HepG2 (cell line): ENCODE data around the gene PIGL. TPM values are rescaled to one million over a fixed set of nuclear protein-coding genes. Genes with fewer than 3 reads are reported as not detected.

ENCODE experiments used
- ARHGAP35 ChIP-seq: sonication (generic); formaldehyde crosslinking; IDR thresholded peaks from 2 replicates; pipeline ENCODE4 v1.9.0; 2022; ENCODE audit warnings: mild to moderate bottlenecking, inconsistent platforms, moderate library complexity, missing genetic modification reagents, borderline replicate concordance
- E2F5 ChIP-seq: sonication (generic); formaldehyde crosslinking; conservative IDR thresholded peaks from 2 replicates; pipeline ENCODE4 v1.4.0; 2020; ENCODE audit warnings: missing genetic modification reagents
- FIP1L1 ChIP-seq: fragments of 200-400 bp; formaldehyde crosslinking; IDR thresholded peaks from 2 replicates; pipeline ENCODE4 v1.6.1; 2018; ENCODE audit warnings: low read depth, mild to moderate bottlenecking, low read length, moderate library complexity, borderline replicate concordance; ENCODE audit not compliant: insufficient read depth
- HNRNPUL1 ChIP-seq: fragments of 200-400 bp; formaldehyde crosslinking; IDR thresholded peaks from 2 replicates; pipeline ENCODE4 v1.6.1; 2017; ENCODE audit warnings: low read depth, mild to moderate bottlenecking, low read length, moderate library complexity
- KDM2A ChIP-seq: sonication (generic); formaldehyde crosslinking; IDR thresholded peaks from 2 replicates; pipeline ENCODE4 v1.4.0; 2020; ENCODE audit warnings: low read depth, missing genetic modification reagents, borderline replicate concordance
- KLF13 ChIP-seq: sonication (generic); formaldehyde crosslinking; IDR thresholded peaks from 2 replicates; pipeline ENCODE4 v1.4.0; 2020; ENCODE audit warnings: mild to moderate bottlenecking, missing genetic modification reagents
- MIXL1 ChIP-seq: IDR thresholded peaks from 2 replicates; pipeline ENCODE4 v1.6.1; 2016
- MNT ChIP-seq: fragments of 450-650 bp; IDR thresholded peaks from 2 replicates; pipeline ENCODE4 v1.6.1; 2016
- NFKB2 ChIP-seq: sonication (generic); formaldehyde crosslinking; IDR thresholded peaks from 2 replicates; pipeline ENCODE4 v1.4.0; 2020; ENCODE audit warnings: missing genetic modification reagents, borderline replicate concordance
- NRL ChIP-seq: sonication (generic); formaldehyde crosslinking; IDR thresholded peaks from 2 replicates; pipeline ENCODE4 v1.5.0; 2020; ENCODE audit warnings: missing genetic modification reagents, mild to moderate bottlenecking, moderate library complexity, borderline replicate concordance
- POGZ ChIP-seq: sonication (generic); formaldehyde crosslinking; IDR thresholded peaks from 2 replicates; pipeline ENCODE4 v1.4.0; 2020; ENCODE audit warnings: mild to moderate bottlenecking, missing genetic modification reagents
- POLR2AphosphoS5 ChIP-seq: IDR thresholded peaks from 2 replicates; pipeline ENCODE4 v1.6.1; 2012; ENCODE audit warnings: low read depth, low read length
- RCOR2 ChIP-seq: IDR thresholded peaks from 2 replicates; pipeline ENCODE4 v1.6.1; 2016; ENCODE audit warnings: missing biosample characterization, missing genetic modification reagents
- SOX13 ChIP-seq, 3 experiments: fragments of 450-650 bp in 1 of 3; sonication (generic) in 1 of 3; formaldehyde crosslinking in 1 of 3; IDR thresholded peaks in 2 of 3; conservative IDR thresholded peaks in 1 of 3; 2 replicates each; pipeline versions ENCODE4 v1.5.0 to v1.6.1; 2016 to 2020; ENCODE audit warnings: antibody characterized with exemption in 1 of 3, mild to moderate bottlenecking in 1 of 3, missing compliant biosample characterization in 1 of 3, missing genetic modification reagents in 1 of 3, moderate library complexity in 1 of 3
- SOX5 ChIP-seq: IDR thresholded peaks from 2 replicates; pipeline ENCODE4 v1.6.1; 2016; ENCODE audit warnings: borderline replicate concordance
- SP1 ChIP-seq, 2 experiments: fragments of 450-650 bp in 1 of 2; sonication (generic) in 1 of 2; formaldehyde crosslinking in 1 of 2; IDR thresholded peaks; 2 replicates each; pipeline versions ENCODE4 v1.4.0 to v1.6.1; 2016 to 2020; ENCODE audit warnings: missing genetic modification reagents in 1 of 2
- SP5 ChIP-seq: IDR thresholded peaks from 2 replicates; pipeline ENCODE4 v1.6.1; 2016; ENCODE audit warnings: low read depth, borderline replicate concordance
- STAG1 ChIP-seq: sonication (generic); formaldehyde crosslinking; IDR thresholded peaks from 2 replicates; pipeline ENCODE4 v1.4.0; 2020; ENCODE audit warnings: missing genetic modification reagents
- STAT5B ChIP-seq: sonication (generic); formaldehyde crosslinking; IDR thresholded peaks from 2 replicates; pipeline ENCODE4 v1.4.0; 2020; ENCODE audit warnings: missing genetic modification reagents
- TFDP2 ChIP-seq: sonication (generic); formaldehyde crosslinking; IDR thresholded peaks from 2 replicates; pipeline ENCODE4 v1.4.0; 2020; ENCODE audit warnings: missing genetic modification reagents
- TRIM24 ChIP-seq: sonication (generic); formaldehyde crosslinking; IDR thresholded peaks from 2 replicates; pipeline ENCODE4 v1.8.0; 2022; ENCODE audit warnings: mild to moderate bottlenecking, missing genetic modification reagents
- ZBTB43 ChIP-seq: sonication (generic); formaldehyde crosslinking; conservative IDR thresholded peaks from 2 replicates; pipeline ENCODE4 v1.4.0; 2020; ENCODE audit warnings: missing genetic modification reagents
- ZFAT ChIP-seq: sonication (generic); formaldehyde crosslinking; conservative IDR thresholded peaks from 2 replicates; pipeline ENCODE4 v1.8.1; 2023; ENCODE audit warnings: missing genetic modification reagents, inconsistent platforms
- ZMYM2 ChIP-seq: sonication (generic); formaldehyde crosslinking; IDR thresholded peaks from 2 replicates; pipeline ENCODE4 v1.8.0; 2022; ENCODE audit warnings: mild to moderate bottlenecking, missing genetic modification reagents
- ZNF292 ChIP-seq: sonication (generic); formaldehyde crosslinking; IDR thresholded peaks from 2 replicates; pipeline ENCODE4 v1.8.1; 2022; ENCODE audit warnings: mild to moderate bottlenecking, low read depth, missing genetic modification reagents, borderline replicate concordance
- ZNF549 ChIP-seq: sonication (generic); formaldehyde crosslinking; IDR thresholded peaks from 2 replicates; pipeline ENCODE4 v1.5.0; 2020; ENCODE audit warnings: missing genetic modification reagents
- ZNF607 ChIP-seq: sonication (generic); formaldehyde crosslinking; IDR thresholded peaks from 2 replicates; pipeline ENCODE4 v1.5.1; 2020; ENCODE audit warnings: missing genetic modification reagents, mild to moderate bottlenecking, borderline replicate concordance
- polyA plus RNA-seq, 8 experiments: library from polyadenylated mRNA; depleted of rRNA in 3 of 8; stranded (reverse) in 7 of 8; unstranded in 1 of 8; fragments of >200 nt; fragmentation: Illumina TruSeq in 4 of 8; extraction: Trizol in 4 of 8; gene quantifications; 2 replicates each; pipeline versions ENCODE4 v1.2.1 to v1.2.3, GENCODE V29; 2011 to 2016; ENCODE audit warnings: low read depth in 4 of 8, missing spikeins in 1 of 8, mixed read lengths in 1 of 8; ENCODE audit not compliant: insufficient read depth in 1 of 8
- total RNA-seq, 5 experiments: library from RNA; depleted of rRNA; stranded (reverse); fragments of >200 nt; fragmentation: Illumina TruSeq; extraction: Trizol; gene quantifications; 2 replicates each; pipeline ENCODE4 v1.2.3, GENCODE V29; 2016; ENCODE audit warnings: low read depth in 1 of 5

Gene PIGL
- total and polyA plus RNA-seq, 2 of the 13 experiments (the other 11 are each of a cell fraction or from before 2014, with no cell fraction given): 28.5 to 63.8 TPM

GRCh38 chr17:16352303-16352666, 135.3 kb downstream of the PIGL start (continued):
- TF ChIP-seq SOX13 (IDR thresholded peaks at IDR 0.05) (no peak), SOX13 (CRISPR knock-in tag; conservative IDR thresholded peaks at IDR 0.05 in 1 of 2, IDR thresholded peaks at IDR 0.05 in 1 of 2) (peak in 1 of 2 experiments; percentile 55; a peak in 2 of 4 replicates), KDM2A (CRISPR knock-in tag) (peak; percentile 78), ZNF607 (CRISPR knock-in tag) (no peak), POGZ (CRISPR knock-in tag) (peak; percentile 40; the same call in 1 of the 2 replicates), KLF13 (CRISPR knock-in tag) (no peak), HNRNPUL1 (no peak), SP5 (peak; percentile 88), ZNF549 (CRISPR knock-in tag) (no peak), STAT5B (CRISPR knock-in tag) (no peak), NRL (CRISPR knock-in tag) (no peak), STAG1 (CRISPR knock-in tag) (no peak; the same call in 1 of the 2 replicates), ZFAT (CRISPR knock-in tag) (no peak), NFKB2 (CRISPR knock-in tag) (0 out of 2 replicates have a peak, but pooled peaks have one; percentile 18), ZBTB43 (CRISPR knock-in tag) (no peak), TFDP2 (CRISPR knock-in tag) (peak; percentile 94), E2F5 (CRISPR knock-in tag) (peak; percentile 82), ZMYM2 (CRISPR knock-in tag) (no peak), ZNF292 (CRISPR knock-in tag) (peak; percentile 46; the same call in 1 of the 2 replicates), SOX5 (0 out of 2 replicates have a peak, but pooled peaks have one; percentile 27), MIXL1 (CRISPR knock-in tag) (0 out of 2 replicates have a peak, but pooled peaks have one; percentile 31), ARHGAP35 (CRISPR knock-in tag) (no peak), MNT (0 out of 2 replicates have a peak, but pooled peaks have one; percentile 3), FIP1L1 (no peak), POLR2AphosphoS5 (peak; percentile 69), TRIM24 (CRISPR knock-in tag) (no peak), SP1 (IDR thresholded peaks at IDR 0.05) (no peak), SP1 (CRISPR knock-in tag; IDR thresholded peaks at IDR 0.05) (peak; percentile 50), RCOR2 (CRISPR knock-in tag) (0 out of 2 replicates have a peak, but pooled peaks have one; percentile 29)
